Cerebellar nuclear complex (tissue), 1 donor: Measurements from ENCODE around the gene KREMEN1.
A peak's percentile ranks its signal among the peaks of the same experiment; 100 is the strongest.

ENCODE experiments used
- DNase-seq, 2 experiments: peaks; one replicate each; lab custom pipeline; 2025; lab: John Stamatoyannopoulos, UW

Gene KREMEN1

GRCh38 chr22:29207562-29208501 lies 135.0 kb downstream of the KREMEN1 start:
- no peak for DNase-seq

- DNase-seq, result no peak
These were observed 135.6 kb downstream of the KREMEN1 start for GRCh38 chr22:29208502-29208862.

GRCh38 chr22:29208879-29209623 lies 136.2 kb downstream of the KREMEN1 start:
- no peak for DNase-seq

- DNase-seq, result no peak
These were observed 136.7 kb downstream of the KREMEN1 start for GRCh38 chr22:29209624-29209929.

GRCh38 chr22:29211066-29211465 lies 138.2 kb downstream of the KREMEN1 start:
- no peak for DNase-seq

GRCh38 chr22:29211466-29211865 lies 138.6 kb downstream of the KREMEN1 start:
- DNase-seq, result no peak

- DNase-seq, result peak in 1 of 2 experiments; percentile 3
These were observed 139.9 kb downstream of the KREMEN1 start for GRCh38 chr22:29212743-29213142.

- DNase-seq, result no peak
These were observed 140.7 kb downstream of the KREMEN1 start for GRCh38 chr22:29213493-29213892.

GRCh38 chr22:29214232-29214631 lies 141.4 kb downstream of the KREMEN1 start:
- no peak for DNase-seq

GRCh38 chr22:29215012-29215860 lies 142.4 kb downstream of the KREMEN1 start:
- DNase-seq, result no peak

- no peak for DNase-seq
These were observed 143.4 kb downstream of the KREMEN1 start for GRCh38 chr22:29216011-29216872.

GRCh38 chr22:29216873-29217666 lies 144.2 kb downstream of the KREMEN1 start:
- DNase-seq, result no peak
